H9 (cell line): ENCODE measurements around the gene SCFD2. TPM values are rescaled to one million over a fixed set of nuclear protein-coding genes. Genes with fewer than 3 reads are reported as not detected.

ENCODE experiments used
- DNase-seq: peaks from one replicate; pipeline ENCODE4 v3.0.0-alpha.2; 2017
- H2AFZ ChIP-seq: one replicate; pipeline ENCODE4 v1.6.1; 2013; ENCODE audit warnings: mild to moderate bottlenecking, low read length, control low read depth, moderate library complexity
- H2AK5ac ChIP-seq: 2 replicates; pipeline ENCODE4 v1.6.1; 2013; ENCODE audit warnings: low read length, control low read depth, mixed read lengths; ENCODE audit not compliant: insufficient read length
- H2BK120ac ChIP-seq: one replicate; pipeline ENCODE4 v1.6.1; 2013; ENCODE audit warnings: low read depth, mild to moderate bottlenecking, low read length, control low read depth, inconsistent platforms; ENCODE audit not compliant: poor library complexity, severe bottlenecking
- H2BK12ac ChIP-seq: 2 replicates; pipeline ENCODE4 v1.6.1; 2013; ENCODE audit warnings: low read length, control low read depth, mixed read lengths, low read depth; ENCODE audit not compliant: insufficient read length
- H2BK15ac ChIP-seq: 2 replicates; pipeline ENCODE4 v1.6.1; 2013; ENCODE audit warnings: low read depth, low read length, control low read depth
- H2BK20ac ChIP-seq: one replicate; pipeline ENCODE4 v1.6.1; 2013; ENCODE audit warnings: low read depth, mild to moderate bottlenecking, low read length, control low read depth, inconsistent platforms; ENCODE audit not compliant: poor library complexity, severe bottlenecking
- H2BK5ac ChIP-seq: 2 replicates; pipeline ENCODE4 v1.6.1; 2013; ENCODE audit warnings: low read length, control low read depth, mixed read lengths; ENCODE audit not compliant: insufficient read length
- H3K14ac ChIP-seq: 2 replicates; pipeline ENCODE4 v1.6.1; 2013; ENCODE audit warnings: low read length, control low read depth; ENCODE audit not compliant: insufficient read depth
- H3K18ac ChIP-seq: 2 replicates; pipeline ENCODE4 v1.6.1; 2013; ENCODE audit warnings: low read depth, mild to moderate bottlenecking, mixed read lengths, low read length, control low read depth; ENCODE audit not compliant: insufficient read length
- H3K23ac ChIP-seq: 2 replicates; pipeline ENCODE4 v1.6.1; 2013; ENCODE audit warnings: low read length, control low read depth, mixed read lengths, low read depth; ENCODE audit not compliant: insufficient read length
- H3K23me2 ChIP-seq: 2 replicates; pipeline ENCODE4 v1.6.1; 2013; ENCODE audit warnings: low read depth, mild to moderate bottlenecking, mixed read lengths, low read length, control low read depth; ENCODE audit not compliant: insufficient read length, poor library complexity, severe bottlenecking
- H3K27ac ChIP-seq: 2 replicates; pipeline ENCODE4 v1.5.1; 2013; ENCODE audit warnings: low read length, control low read depth, mixed read lengths, low read depth; ENCODE audit not compliant: insufficient read length
- H3K27me3 ChIP-seq: 2 replicates; pipeline ENCODE4 v1.6.1; 2013; ENCODE audit warnings: low read length, control low read depth, inconsistent platforms; ENCODE audit not compliant: insufficient read depth
- H3K4ac ChIP-seq: 2 replicates; pipeline ENCODE4 v1.6.1; 2013; ENCODE audit warnings: low read depth, mild to moderate bottlenecking, control low read depth, inconsistent platforms, low read length, moderate library complexity
- H3K4me1 ChIP-seq: 2 replicates; pipeline ENCODE4 v1.6.1; 2013; ENCODE audit warnings: low read length, control low read depth, inconsistent platforms; ENCODE audit not compliant: insufficient read depth
- H3K4me2 ChIP-seq: 2 replicates; pipeline ENCODE4 v1.6.1; 2013; ENCODE audit warnings: low read length, control low read depth, mixed read lengths; ENCODE audit not compliant: insufficient read length, insufficient read depth
- H3K56ac ChIP-seq: 2 replicates; pipeline ENCODE4 v1.6.1; 2013; ENCODE audit warnings: low read depth, mild to moderate bottlenecking, mixed read lengths, low read length, control low read depth; ENCODE audit not compliant: insufficient read length
- H3K79me1 ChIP-seq: 2 replicates; pipeline ENCODE4 v1.6.1; 2013; ENCODE audit warnings: low read depth, mild to moderate bottlenecking, moderate library complexity, low read length, control low read depth, inconsistent platforms; ENCODE audit not compliant: insufficient read depth, poor library complexity, severe bottlenecking
- H3K79me2 ChIP-seq: 2 replicates; pipeline ENCODE4 v1.6.1; 2013; ENCODE audit warnings: low read length, control low read depth, inconsistent platforms; ENCODE audit not compliant: insufficient read depth
- H3K9ac ChIP-seq: 2 replicates; pipeline ENCODE4 v1.6.1; 2013; ENCODE audit warnings: low read length, control low read depth, mixed read lengths; ENCODE audit not compliant: insufficient read length; ENCODE audit errors: extremely low read depth
- H3K9me3 ChIP-seq: one replicate; pipeline ENCODE4 v1.6.1; 2013; ENCODE audit warnings: low read depth, low read length, inconsistent platforms; ENCODE audit not compliant: control insufficient read depth
- H3T11ph ChIP-seq: one replicate; pipeline ENCODE4 v1.6.1; 2013; ENCODE audit warnings: mild to moderate bottlenecking, low read length, control low read depth, inconsistent platforms
- H4K20me1 ChIP-seq: one replicate; pipeline ENCODE4 v1.6.1; 2013; ENCODE audit not compliant: control insufficient read depth, insufficient read length, insufficient read depth
- H4K5ac ChIP-seq: 2 replicates; pipeline ENCODE4 v1.6.1; 2013; ENCODE audit warnings: low read depth, mild to moderate bottlenecking, mixed read lengths, low read length, control low read depth; ENCODE audit not compliant: insufficient read length
- H4K8ac ChIP-seq: replicated peaks from 2 replicates; pipeline ENCODE4 v1.6.1; 2013; ENCODE audit warnings: low read length, control low read depth, mixed read lengths, low read depth; ENCODE audit not compliant: insufficient read length
- H4K91ac ChIP-seq: 2 replicates; pipeline ENCODE4 v1.6.1; 2013; ENCODE audit warnings: low read depth, mild to moderate bottlenecking, moderate library complexity, mixed read lengths, low read length, control low read depth; ENCODE audit not compliant: insufficient read length
- H3K27ac Mint-ChIP-seq, 3 experiments: 2 replicates in 2 of 3; 3 replicates in 1 of 3; pipeline ENCODE4 v1.8.0; 2020 to 2021; ENCODE audit warnings: mixed read lengths in 3 of 3, mild to moderate bottlenecking in 1 of 3, moderate library complexity in 1 of 3
- H3K27me3 Mint-ChIP-seq: 2 replicates; pipeline ENCODE4 v1.8.0; 2021; ENCODE audit warnings: low read depth, mild to moderate bottlenecking, moderate library complexity, mixed read lengths
- H3K36me3 Mint-ChIP-seq, 3 experiments: 2 replicates in 2 of 3; 3 replicates in 1 of 3; pipeline ENCODE4 v1.8.0; 2020 to 2021; ENCODE audit warnings: low read depth in 3 of 3, mixed read lengths in 3 of 3; ENCODE audit not compliant: insufficient read depth in 1 of 3
- H3K4me1 Mint-ChIP-seq, 2 experiments: 2 replicates each; pipeline ENCODE4 v1.8.0; 2020; ENCODE audit warnings: mixed read lengths in 2 of 2
- H3K4me3 Mint-ChIP-seq, 2 experiments: 2 replicates in 1 of 2; 3 replicates in 1 of 2; pipeline ENCODE4 v1.8.0; 2020 to 2021; ENCODE audit warnings: mild to moderate bottlenecking in 2 of 2, mixed read lengths in 2 of 2, moderate library complexity in 1 of 2
- H3K9me3 Mint-ChIP-seq, 2 experiments: 2 replicates in 1 of 2; 3 replicates in 1 of 2; pipeline ENCODE4 v1.8.0; 2020; ENCODE audit warnings: mild to moderate bottlenecking in 2 of 2, mixed read lengths in 2 of 2, moderate library complexity in 1 of 2
- CTCF ChIP-seq: fragments of 200-600 bp; sonication (generic); conservative IDR thresholded peaks from 3 replicates; pipeline ENCODE4 v1.8.0; 2021; ENCODE audit warnings: antibody characterized with exemption, mild to moderate bottlenecking
- WGBS: extraction: QIAGEN DNeasy Blood & Tissue Kit; methylation state at CpG from one replicate; pipeline ENCODE4 v1.1.7; 2013; ENCODE audit warnings: missing lambda C conversion rate, low lambda C conversion rate, mixed read lengths; ENCODE audit not compliant: insufficient read length; ENCODE audit errors: extremely low coverage; 5-methylcytosine and 5-hydroxymethylcytosine counted together
- total RNA-seq: library from RNA; stranded (reverse); gene quantifications from 2 replicates; pipeline ENCODE4 v1.2.1, GENCODE V29; 2021

Gene SCFD2
- total RNA-seq, 1 experiment from 2014 or later = 10.1 TPM

GRCh38 chr4:52861171-52861823, 504.6 kb downstream of the SCFD2 start:
- Histone ChIP-seq H3K14ac (no peak overlapping the region), H2BK15ac (no peak overlapping the region), H3K79me2 (peaks cover 8% of the 10 kb centered on the region; the same call in 1 of the 2 replicates), H2BK120ac (no peak overlapping the region), H4K91ac (no peak overlapping the region), H3K18ac (no peak overlapping the region), H3K4ac (no peak overlapping the region), H3T11ph (no peak overlapping the region), H3K4me2 (peak overlapping the region; percentile 94), H2AK5ac (no peak overlapping the region), H2BK12ac (no peak overlapping the region), H4K8ac (no peak overlapping the region), H4K20me1 (no peaks in the 10 kb centered on the region), H3K23ac (no peak overlapping the region), H2BK20ac (no peak overlapping the region), H3K9me3 (peaks cover 7% of the 10 kb centered on the region), H2AFZ (no peak overlapping the region), H3K27ac (no peak overlapping the region), H3K9ac (peak overlapping the region; percentile 17), H2BK5ac (no peak overlapping the region), H3K27me3 (no peaks in the 10 kb centered on the region), H3K79me1 (no peaks in the 10 kb centered on the region), H3K56ac (no peak overlapping the region), H3K23me2 (peaks cover 13% of the 10 kb centered on the region), H3K4me1 (peaks cover 7% of the 10 kb centered on the region), H4K5ac (no peak overlapping the region)
- Mint-ChIP-seq H3K9me3 (peaks cover 13 to 28% of the 10 kb centered on the region in 2 experiments; a peak in 4 of 5 replicates), H3K27me3 (peaks cover 5% of the 10 kb centered on the region), H3K27ac (peak overlapping the region in 1 of 3 experiments; percentile 81; a peak in 2 of 7 replicates), H3K4me3 (peak overlapping the region; percentile 84 to 93), H3K4me1 (peaks cover 53 to 59% of the 10 kb centered on the region in 2 experiments), H3K36me3 (peaks cover 42 to 65% (median 55%) of the 10 kb centered on the region in 3 experiments)
- DNase-seq = no peak
- TF ChIP-seq CTCF = no peak
- no CpG with 5 or more reads among the region's 26 CpGs for WGBS
